Urinary bladder (tissue), 4 donors: ENCODE results near the gene TRAF2. TPM values are rescaled to one million over a fixed set of nuclear protein-coding genes. Genes with fewer than 3 reads are reported as not detected.
"Not testable (repeated sequence)": the region's sequence is repeated elsewhere in the genome, so short reads cannot be mapped to it uniquely, and the experiment has no call there.

Experiments used
- DNase-seq: peaks from one replicate; pipeline ENCODE4 v3.0.0-alpha.2; 2015; ENCODE audit errors: extremely low spot score
- H3K27ac ChIP-seq: one replicate; pipeline ENCODE4 v1.5.1; 2013; ENCODE audit warnings: low read depth, mild to moderate bottlenecking, moderate library complexity
- H3K36me3 ChIP-seq: one replicate; pipeline ENCODE4 v1.6.1; 2013; ENCODE audit warnings: mild to moderate bottlenecking, moderate library complexity; ENCODE audit not compliant: insufficient read depth
- H3K4me1 ChIP-seq: one replicate; pipeline ENCODE4 v1.6.1; 2013; ENCODE audit warnings: mild to moderate bottlenecking, moderate library complexity; ENCODE audit not compliant: insufficient read depth
- H3K4me3 ChIP-seq: one replicate; pipeline ENCODE4 v1.5.1; 2013; ENCODE audit warnings: low read depth, low read length
- WGBS: extraction: QIAGEN DNeasy Blood & Tissue Kit; methylation state at CpG from one replicate; pipeline ENCODE4 v1.1.7; 2013; 5-methylcytosine and 5-hydroxymethylcytosine counted together
- polyA plus RNA-seq: library from polyadenylated mRNA; stranded (reverse); fragments of 200-250 nt; gene quantifications from one replicate; pipeline ENCODE4 v1.2.3, GENCODE V29; 2013
- total RNA-seq: library from RNA; depleted of rRNA; stranded (reverse); fragments of >200 nt; gene quantifications from one replicate; pipeline ENCODE4 v1.2.3, GENCODE V29; 2014
- donor health status: healthy with polysubstance abuse.
- donor health status: healthy.

Gene TRAF2
- total and polyA plus RNA-seq, 2 donors: 7.9 to 13.1 TPM

DNA sequence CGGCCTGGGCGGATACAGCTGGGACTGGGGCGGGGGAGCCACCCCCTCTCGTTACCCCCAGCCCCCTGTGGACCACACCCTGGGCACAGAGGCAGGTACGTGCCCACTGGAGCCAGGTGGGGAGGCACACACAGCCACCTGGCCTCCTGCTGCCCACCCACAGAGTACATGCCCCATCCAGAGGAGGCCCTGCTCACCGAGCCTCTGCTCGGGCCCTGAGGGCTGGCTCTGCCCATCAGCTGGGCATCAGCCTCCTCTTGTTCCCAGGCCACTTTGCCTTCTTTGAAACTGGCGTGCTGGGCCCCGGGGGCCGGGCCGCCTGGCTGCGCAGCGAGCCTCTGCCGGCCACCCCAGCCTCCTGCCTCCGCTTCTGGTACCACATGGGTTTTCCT is 27.9 kb upstream of the TRAF2 start:
- Histone ChIP-seq H3K27ac (no peak overlapping the region), H3K36me3 (peaks cover 11% of the 10 kb centered on the region), H3K4me3 (no peak overlapping the region), H3K4me1 (no peaks in the 10 kb centered on the region)
- no peak for DNase-seq
- 91% methylated on average over 15 of the region's 15 CpGs for WGBS

DNA sequence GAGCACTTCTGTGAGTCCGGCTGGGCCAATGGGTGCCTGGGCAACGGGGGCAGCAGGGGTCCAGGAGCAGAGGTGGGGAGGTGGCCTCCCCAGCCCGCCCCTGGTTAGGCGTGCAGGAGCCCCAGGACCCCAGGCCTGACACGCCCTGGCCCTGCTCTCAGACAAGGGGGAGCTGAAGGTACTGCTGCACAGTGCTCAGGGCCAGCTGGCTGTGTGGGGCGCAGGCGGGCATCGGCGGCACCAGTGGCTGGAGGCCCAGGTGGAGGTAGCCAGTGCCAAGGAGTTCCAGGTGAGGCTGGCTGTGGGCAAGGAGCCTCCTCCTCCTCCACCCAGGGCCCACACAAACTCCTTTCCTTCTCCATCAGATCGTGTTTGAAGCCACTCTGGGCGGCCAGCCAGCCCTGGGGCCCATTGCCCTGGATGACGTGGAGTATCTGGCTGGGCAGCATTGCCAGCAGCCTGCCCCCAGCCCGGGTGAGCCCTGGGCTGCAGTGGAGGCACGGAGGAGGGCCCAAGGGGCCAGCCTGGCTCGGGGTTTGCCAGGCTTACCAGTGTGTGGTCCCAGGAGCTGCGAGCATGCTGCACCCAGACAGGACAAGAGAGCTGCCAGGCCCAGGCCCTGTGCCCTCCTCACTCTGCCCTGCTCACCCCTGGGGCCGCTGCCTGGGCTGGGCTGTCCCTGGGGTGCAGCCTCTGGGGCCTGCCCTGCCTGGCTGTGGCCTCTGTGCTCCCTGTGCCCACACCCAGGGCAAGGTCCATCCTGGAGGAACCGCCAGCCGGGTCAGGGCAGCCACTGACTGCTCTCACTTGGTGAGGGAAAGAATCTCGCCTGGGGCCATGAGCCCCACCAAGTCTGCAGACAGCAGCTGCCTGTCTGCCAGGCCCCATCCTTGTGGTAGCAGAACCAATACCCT is 27.2 kb upstream of the TRAF2 start:
- DNase-seq: no peak
- WGBS: 65% methylated on average over 20 of the region's 20 CpGs
- H3K36me3 ChIP-seq: peaks cover 11% of the 10 kb centered on the region
- no peak overlapping the region for H3K4me3 ChIP-seq
- no peak overlapping the region for H3K27ac ChIP-seq
- H3K4me1 ChIP-seq: no peaks in the 10 kb centered on the region

DNA sequence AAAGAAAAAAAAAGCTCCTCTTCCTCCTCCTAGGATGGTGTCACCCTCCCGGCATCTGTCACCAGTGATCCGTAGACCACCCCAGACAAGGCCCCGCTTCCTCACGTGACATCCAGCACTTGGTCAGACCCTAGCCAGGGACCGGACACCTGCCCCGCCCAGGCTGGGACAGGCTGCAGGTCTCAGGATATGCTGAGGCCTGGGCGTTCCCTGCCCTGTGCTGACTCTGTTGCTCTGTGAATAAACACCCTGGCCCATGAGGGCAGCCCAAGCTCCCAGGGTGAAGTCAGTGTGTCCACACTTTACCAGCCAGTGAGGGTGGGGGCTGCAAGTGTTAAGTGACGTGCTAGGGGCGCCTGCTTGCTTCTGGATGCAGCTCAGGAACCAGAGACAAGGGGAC is 25.8 kb upstream of the TRAF2 start:
- DNase-seq: no peak
- H3K36me3 ChIP-seq: peaks cover 11% of the 10 kb centered on the region
- WGBS: 83% methylated on average over 9 of the region's 9 CpGs
- H3K4me1 ChIP-seq: no peaks in the 10 kb centered on the region
- no peak overlapping the region for H3K27ac ChIP-seq
- no peak overlapping the region for H3K4me3 ChIP-seq

DNA sequence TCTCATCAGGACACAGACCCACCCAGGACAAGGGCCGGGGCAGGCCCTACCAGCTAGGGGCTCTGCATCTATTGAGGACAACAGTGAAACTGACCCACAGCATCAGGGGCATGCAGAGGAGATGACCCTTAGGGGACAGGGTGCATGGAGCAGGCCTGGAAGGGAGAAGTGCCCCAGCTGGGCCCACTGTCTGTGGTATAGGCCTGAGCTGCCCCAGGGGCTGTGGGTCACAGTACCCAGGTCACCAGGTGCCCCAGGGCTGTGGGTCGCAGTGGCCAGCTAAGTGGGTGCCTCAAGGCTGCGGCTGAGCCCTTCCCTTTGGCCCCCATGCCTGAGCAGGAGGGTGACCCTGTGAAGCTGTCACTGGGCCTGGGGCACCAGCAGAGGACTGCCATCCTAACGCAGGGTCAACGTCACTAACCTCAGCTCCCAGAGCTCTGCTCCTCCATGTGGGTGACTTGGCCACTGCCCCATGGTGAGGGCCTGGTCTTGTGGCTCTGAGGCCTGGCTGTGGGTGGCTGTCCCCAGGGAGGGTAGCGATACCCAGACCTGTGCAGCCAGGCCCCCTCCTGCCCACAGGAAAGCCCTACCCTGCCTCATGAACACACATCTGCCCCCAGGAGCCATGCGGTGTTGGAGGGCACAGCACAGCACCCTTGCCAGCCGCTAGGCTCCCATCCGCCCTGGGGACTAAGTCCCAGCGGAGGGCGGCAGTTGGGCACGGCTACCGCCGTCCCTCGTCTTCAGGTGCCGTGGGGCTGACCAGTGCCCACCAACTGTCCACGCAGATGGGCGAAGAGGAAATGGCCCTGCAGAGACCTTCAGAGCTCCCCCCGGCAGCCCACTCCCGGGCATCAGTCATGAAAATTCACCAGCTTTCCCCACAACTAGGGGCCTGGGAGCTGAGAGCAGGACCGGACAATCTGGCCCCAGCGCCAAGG is 25.1 kb upstream of the TRAF2 start:
- H3K4me3 ChIP-seq: no peak overlapping the region
- no peak overlapping the region for H3K27ac ChIP-seq
- DNase-seq: no peak
- peaks cover 11% of the 10 kb centered on the region for H3K36me3 ChIP-seq
- WGBS: 90% methylated on average over 22 of the region's 22 CpGs
- no peaks in the 10 kb centered on the region for H3K4me1 ChIP-seq

DNA sequence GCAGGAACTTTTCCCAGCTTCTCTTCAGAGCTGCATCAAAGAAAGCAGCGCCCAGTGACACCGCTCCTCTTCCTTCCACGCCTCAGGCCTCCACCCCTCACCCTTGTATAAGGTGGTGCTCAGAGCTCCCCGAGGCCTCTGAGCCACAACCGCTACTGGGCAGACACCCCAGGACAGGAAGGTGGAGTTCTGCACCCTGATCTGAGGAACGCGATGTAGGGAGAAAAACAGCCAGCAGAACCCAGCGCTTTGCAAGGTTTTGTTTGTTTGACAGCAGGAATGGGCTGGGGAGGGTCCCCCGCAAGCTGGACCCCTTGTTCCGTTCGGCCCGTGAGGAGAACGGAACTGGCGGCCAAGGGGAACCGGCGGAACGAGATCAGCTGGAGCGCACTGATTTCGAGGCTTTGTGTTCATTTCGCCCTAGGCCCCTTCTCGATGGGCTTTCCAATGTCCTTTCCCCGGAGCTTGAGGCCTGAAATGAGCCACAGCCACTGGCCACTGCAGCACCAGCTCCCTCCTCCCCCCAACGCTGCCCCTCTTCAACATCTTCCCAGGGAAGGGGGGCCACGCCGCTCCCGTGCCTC is 24.4 kb upstream of the TRAF2 start:
- WGBS: 85% methylated on average over 26 of the region's 26 CpGs
- Histone ChIP-seq H3K36me3 (peaks cover 11% of the 10 kb centered on the region), H3K27ac (no peak overlapping the region), H3K4me1 (no peaks in the 10 kb centered on the region), H3K4me3 (no peak overlapping the region)
- no peak for DNase-seq

DNA sequence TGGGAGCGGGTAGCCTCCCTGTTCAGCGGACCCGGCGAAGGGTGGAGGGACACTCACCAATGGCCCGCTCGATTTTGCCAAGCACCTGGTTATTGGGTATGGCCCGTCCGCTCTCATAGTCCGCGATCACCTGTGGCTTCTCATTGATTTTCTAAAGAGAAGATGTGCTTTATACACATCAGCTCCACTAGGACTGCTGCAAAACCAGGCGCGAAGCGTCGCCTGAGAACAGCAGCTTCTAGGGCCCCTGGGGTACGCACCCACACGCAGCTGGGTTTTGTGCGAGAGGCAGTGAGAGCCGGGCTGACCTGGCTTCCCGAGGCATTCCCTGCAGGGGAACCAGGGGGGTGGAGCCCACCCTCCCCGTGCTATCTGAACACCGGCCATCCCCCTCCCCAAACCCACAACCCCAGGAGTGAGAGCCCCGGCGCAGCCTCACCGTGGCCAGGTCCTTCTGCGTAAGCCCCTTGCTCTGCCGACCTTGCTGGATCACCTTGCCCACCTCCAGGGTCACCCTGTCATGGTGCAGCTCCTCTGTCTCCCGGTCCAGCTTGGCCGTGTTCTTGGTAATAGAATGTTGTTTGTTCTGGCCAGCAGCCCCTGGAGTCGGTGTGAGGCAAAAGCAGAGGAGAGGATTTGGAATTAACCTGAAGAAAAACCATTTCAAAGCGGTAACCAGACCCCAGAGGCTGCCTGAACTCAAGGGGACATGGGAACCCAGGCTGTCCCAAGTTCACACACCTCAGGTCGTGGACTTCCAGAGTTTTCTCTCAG is 23.3 kb upstream of the TRAF2 start:
- H3K27ac ChIP-seq: no peak overlapping the region
- 94% methylated on average over 31 of the region's 31 CpGs for WGBS
- no peak overlapping the region for H3K4me3 ChIP-seq
- H3K36me3 ChIP-seq: peaks cover 11% of the 10 kb centered on the region
- DNase-seq: no peak
- H3K4me1 ChIP-seq: no peaks in the 10 kb centered on the region

DNA sequence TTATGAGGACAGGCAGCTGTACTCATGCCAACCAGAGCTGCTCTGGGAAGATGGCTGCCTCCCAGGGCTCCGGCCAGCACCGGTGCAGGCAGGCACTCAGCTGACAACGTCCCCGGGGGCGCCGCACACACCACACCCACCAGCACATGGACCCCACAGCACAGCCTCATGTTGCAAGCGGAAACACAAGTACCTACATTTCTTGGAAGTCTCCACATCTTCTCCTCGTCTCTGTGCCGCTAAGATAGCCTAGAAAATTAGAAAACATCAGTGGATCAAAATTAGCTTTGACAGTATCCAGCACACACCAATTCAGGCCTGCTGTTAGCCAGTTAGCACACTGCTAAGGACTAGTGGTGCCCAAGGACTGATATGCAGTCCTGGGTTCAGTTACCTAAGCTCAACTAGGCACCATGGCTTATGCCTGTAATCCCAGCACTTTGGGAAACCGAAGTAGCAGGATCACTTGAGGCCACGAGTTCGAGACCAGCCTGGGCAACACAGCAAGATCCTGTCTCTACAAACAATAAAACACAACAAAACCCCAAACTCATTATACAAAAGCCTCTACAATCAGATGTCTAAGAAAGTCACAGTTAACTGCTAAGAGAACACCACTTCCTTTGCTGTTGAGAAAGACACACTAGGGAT is 22.6 kb upstream of the TRAF2 start:
- H3K36me3 ChIP-seq: peaks cover 11% of the 10 kb centered on the region
- H3K27ac ChIP-seq: no peak overlapping the region
- no peaks in the 10 kb centered on the region for H3K4me1 ChIP-seq
- no peak overlapping the region for H3K4me3 ChIP-seq
- 91% methylated on average over 12 of the region's 12 CpGs for WGBS
- DNase-seq: no peak

DNA sequence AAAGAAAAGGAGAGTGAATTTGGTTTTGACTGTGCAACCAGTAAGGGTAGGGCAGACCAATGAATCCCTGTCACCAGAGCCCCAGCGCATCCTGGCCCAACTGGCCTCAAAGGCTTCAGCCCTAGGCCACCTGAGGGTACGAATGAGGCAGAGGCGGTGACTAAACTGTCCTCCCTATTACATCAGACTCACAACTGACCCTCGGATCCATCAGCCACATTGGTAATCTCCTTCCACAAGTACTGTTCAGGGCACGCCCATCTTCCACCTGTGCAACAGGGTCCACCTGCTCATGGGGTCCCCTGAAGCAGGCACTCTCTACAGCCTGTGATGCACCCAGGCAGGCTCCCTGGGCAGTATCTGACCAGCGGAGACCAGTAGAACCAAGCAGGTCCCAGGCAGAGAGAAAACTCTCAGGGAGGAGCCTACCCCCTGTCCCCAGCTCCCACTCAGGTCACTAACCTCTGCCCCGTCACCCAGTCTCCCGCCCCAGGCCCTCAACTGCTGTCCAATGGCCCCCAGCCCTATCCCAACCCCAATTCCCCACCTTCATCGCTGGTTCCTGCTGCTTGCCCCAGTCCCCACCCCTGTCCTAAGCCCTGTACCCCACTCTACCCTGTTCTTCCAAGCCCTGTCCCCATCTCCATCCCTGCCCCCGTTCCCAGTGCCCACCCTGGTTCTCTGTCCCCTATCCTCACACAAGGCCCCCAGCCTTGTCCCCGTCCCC is 21.1 kb upstream of the TRAF2 start:
- H3K4me3 ChIP-seq: peak overlapping the region; percentile 98
- peaks cover 11% of the 10 kb centered on the region for H3K36me3 ChIP-seq
- H3K4me1 ChIP-seq: no peaks in the 10 kb centered on the region
- 62% methylated on average over 11 of the region's 11 CpGs for WGBS
- DNase-seq: no peak
- no peak overlapping the region for H3K27ac ChIP-seq

DNA sequence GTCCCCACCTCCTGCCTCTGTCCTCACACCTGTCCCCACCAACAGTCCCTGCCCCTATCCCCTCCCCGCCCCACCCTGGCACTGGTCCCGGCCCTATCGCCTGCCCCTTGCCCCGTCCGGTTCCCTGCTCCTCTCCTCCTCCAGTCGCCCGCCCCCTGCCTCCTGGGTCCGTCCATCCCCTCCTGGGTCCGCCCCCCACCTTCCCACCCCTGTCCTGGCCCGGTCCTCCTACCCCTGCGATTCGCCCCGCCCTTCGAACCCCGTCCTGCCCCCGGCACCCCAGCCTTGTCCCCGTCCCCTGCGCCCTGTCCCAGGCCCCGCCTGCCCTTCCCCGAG is 20.6 kb upstream of the TRAF2 start:
- H3K27ac ChIP-seq: peak overlapping the region; percentile 93
- WGBS: 2% methylated on average over 20 of the region's 20 CpGs
- H3K4me1 ChIP-seq: no peaks in the 10 kb centered on the region
- DNase-seq: no peak
- peak overlapping the region; percentile 98 for H3K4me3 ChIP-seq
- peaks cover 11% of the 10 kb centered on the region for H3K36me3 ChIP-seq

DNA sequence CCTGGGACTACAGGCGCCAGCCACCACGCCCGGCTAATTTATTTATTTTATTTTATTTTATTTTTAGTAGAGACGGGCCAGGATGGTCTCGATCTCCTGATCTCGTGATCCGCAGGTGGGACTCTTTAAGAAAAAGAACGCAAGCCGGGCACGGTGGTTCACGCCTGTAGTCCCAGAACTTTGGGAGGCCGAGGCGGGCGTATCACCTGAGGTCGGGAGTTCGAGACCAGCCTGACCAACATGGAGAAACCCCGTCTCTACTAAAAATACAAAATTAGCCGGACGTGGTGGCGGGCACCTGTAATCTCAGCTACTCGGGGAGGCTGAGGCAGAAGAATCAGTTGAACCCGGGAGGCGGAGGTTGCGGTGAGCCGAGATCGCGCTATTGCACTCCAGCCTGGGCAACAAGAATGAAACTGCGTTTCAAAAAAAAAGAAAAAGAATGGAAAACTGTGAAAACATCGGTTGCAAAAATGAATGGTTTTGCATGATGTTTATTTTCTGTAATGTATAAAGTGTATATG is 19.4 kb upstream of the TRAF2 start:
- not testable (repeated sequence) for DNase-seq, H3K36me3 ChIP-seq, H3K4me1 ChIP-seq, H3K27ac ChIP-seq
- WGBS: 83% methylated on average over 29 of the region's 29 CpGs
- H3K4me3 ChIP-seq: peak overlapping the region; percentile 98

DNA sequence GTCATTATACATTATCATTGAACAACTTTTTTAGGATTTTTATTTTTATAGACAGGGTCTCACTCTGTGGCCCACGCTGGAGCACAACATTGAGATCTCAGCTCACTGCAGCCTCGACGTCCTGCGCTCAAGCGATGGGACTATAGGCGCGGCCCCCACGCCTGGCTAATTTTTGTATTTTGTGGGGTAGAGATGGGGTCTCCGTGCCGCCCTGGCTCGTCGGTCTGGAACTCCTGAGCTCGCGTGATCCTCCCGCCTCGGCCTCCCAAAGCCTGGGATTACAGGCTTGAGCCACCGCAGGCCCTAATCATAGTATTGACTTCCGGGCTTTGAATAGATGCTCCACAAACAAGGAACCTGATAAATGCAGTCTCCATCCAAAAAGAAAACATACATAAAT is 18.8 kb upstream of the TRAF2 start:
- Histone ChIP-seq H3K4me1 (no peaks in the 10 kb centered on the region), H3K27ac (no peak overlapping the region), H3K36me3 (peaks cover 5% of the 10 kb centered on the region), H3K4me3 (no peak overlapping the region)
- 98% methylated on average over 18 of the region's 18 CpGs for WGBS
- DNase-seq: no peak

DNA sequence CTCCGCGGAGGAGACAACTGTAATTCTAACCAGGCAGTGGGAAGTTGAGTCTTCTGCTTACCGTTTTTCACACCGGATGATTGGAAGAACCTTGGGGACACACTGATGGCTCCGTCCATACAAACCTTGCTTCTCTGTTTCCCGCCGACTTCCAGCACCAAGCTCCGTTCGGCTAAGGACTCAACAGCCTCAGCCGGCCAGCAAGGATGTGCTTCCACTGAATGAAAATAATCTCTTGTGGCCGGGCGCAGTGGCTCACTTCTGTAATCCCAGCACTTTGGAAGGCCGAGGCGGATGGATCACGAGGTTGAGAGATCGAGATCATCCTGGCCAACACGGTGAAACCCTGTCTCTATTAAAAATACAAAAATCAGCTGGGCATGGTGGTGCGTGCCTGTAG is 18.4 kb upstream of the TRAF2 start:
- H3K36me3 ChIP-seq: peaks cover 1% of the 10 kb centered on the region
- H3K27ac ChIP-seq: no peak overlapping the region
- H3K4me3 ChIP-seq: no peak overlapping the region
- no peaks in the 10 kb centered on the region for H3K4me1 ChIP-seq
- no peak for DNase-seq
- WGBS: 98% methylated on average over 18 of the region's 18 CpGs
